Measurements from ENCODE around the gene CFAP53. TPM values are rescaled to one million over a fixed set of nuclear protein-coding genes. Genes with fewer than 3 reads are reported as not detected.

Gene CFAP53
- total RNA-seq, 2 donors from 2014 or later = 0.31 to 0.92 TPM

GRCh38 chr18:50190236-50190635, 76.1 kb downstream of the CFAP53 start:
- ATAC-seq (no peak), DNase-seq (ENCODE audit: low spot score) (no peak)
- H3K27ac Mint-ChIP-seq = no peak overlapping the region
- no peak overlapping the region for H3K4me3 Mint-ChIP-seq
- H3K36me3 Mint-ChIP-seq = no peaks in the 10 kb centered on the region
- H3K27me3 Mint-ChIP-seq = peaks cover 25 to 61% of the 10 kb centered on the region in 2 donors
- peaks cover 0 to 3% of the 10 kb centered on the region in 2 donors for H3K4me1 Mint-ChIP-seq (ENCODE audit: low read depth in 2 of 2)
- H3K9me3 Mint-ChIP-seq = no peaks in the 10 kb centered on the region

DNA sequence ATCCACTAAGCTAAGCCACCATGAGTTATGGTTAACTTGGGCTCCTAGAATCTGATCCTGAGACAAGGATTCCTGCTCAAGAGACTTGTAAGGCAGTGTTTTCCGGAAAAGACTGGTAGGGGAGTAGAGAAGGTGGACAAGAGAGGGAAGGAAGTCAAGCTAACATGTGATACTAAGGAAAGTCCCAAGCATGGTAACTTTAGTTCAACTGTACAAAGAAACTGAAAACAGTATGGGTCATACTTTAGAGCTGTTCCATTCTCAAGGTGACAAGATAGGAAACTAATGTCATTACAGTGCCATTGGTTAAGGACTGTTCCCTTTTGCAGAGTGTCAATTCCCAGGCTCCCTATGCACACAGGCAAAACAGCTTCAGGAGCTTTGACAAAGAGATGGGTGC, 77.1 kb downstream of the CFAP53 start:
- H3K4me1 Mint-ChIP-seq (ENCODE audit: low read depth in 2 of 2) = peaks cover 0 to 3% of the 10 kb centered on the region in 2 donors
- no peaks in the 10 kb centered on the region for H3K36me3 Mint-ChIP-seq
- DNase-seq (ENCODE audit: low spot score) (no peak), ATAC-seq (peak in 1 of 2 donors; percentile 36)
- H3K4me3 Mint-ChIP-seq = no peak overlapping the region
- peaks cover 26 to 61% of the 10 kb centered on the region in 2 donors for H3K27me3 Mint-ChIP-seq
- no peaks in the 10 kb centered on the region for H3K9me3 Mint-ChIP-seq
- H3K27ac Mint-ChIP-seq = no peak overlapping the region

DNA sequence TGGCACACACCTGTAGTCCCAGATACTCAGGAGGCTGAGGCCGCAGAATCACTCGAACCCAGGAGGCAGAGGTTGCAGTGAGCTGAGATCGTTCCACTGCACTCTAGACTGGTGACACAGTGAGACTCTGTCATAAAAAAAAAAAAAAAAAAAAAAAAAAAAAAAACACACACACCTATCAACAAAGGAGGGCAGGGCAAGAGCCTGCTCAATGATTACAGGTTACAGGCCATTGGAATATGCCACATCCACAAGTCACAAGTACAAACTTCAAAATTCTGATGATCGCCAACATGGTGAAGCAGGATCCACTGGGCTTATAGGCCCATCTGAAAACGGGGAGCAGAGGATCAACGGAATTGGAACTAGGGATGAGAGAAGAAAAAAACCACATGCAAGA, 77.6 kb downstream of the CFAP53 start:
- ATAC-seq (no peak), DNase-seq (ENCODE audit: low spot score) (no peak)
- Mint-ChIP-seq H3K4me3 (no peak overlapping the region), H3K9me3 (no peaks in the 10 kb centered on the region), H3K36me3 (no peaks in the 10 kb centered on the region), H3K4me1 (ENCODE audit: low read depth in 2 of 2) (no peaks in the 10 kb centered on the region), H3K27ac (no peak overlapping the region), H3K27me3 (peaks cover 25 to 61% of the 10 kb centered on the region in 2 donors)

DNA sequence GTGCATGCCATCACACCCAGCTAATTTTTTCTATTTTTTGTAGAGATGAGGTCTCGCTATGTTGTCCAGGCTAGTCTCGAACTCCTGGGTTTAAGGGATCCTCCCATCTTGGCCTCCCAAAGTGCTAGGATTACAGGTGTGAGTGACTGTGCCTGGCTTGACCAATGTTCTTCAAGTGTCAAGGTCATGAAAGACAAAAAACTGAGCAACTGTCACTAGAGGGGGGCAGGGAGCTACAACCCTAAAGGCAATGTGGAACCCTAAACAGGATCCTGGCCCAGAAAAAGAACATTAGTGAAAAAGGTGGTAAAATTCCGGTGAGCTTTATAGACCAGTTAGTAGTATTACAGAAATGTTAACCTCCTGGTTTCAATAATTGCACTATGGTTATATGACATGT, 78.6 kb downstream of the CFAP53 start:
- no peak for DNase-seq (ENCODE audit: low spot score)
- H3K36me3 Mint-ChIP-seq = no peaks in the 10 kb centered on the region
- H3K9me3 Mint-ChIP-seq = no peaks in the 10 kb centered on the region
- ATAC-seq = no peak
- H3K27me3 Mint-ChIP-seq = peaks cover 28 to 61% of the 10 kb centered on the region in 2 donors
- H3K4me3 Mint-ChIP-seq = no peak overlapping the region
- no peaks in the 10 kb centered on the region for H3K4me1 Mint-ChIP-seq (ENCODE audit: low read depth in 2 of 2)
- H3K27ac Mint-ChIP-seq = no peak overlapping the region

DNA sequence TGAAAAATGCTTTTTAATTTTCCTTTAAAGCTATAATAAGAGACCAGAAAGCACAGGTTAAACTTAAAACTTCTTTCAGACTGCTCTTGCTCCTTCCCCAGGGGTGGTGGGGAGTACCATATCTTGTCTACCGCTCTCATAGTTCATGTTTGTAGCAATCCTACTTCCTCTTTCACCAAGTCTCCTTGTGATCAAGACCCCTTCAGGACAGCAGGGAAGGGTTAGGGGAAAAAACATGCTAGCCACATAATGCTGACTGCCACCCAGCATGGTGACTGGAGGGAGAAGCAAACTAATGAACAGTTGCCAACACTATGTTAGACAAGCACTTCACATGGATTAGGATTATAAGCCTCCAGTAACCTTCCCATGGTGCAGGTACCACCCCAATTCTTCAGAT, 79.9 kb downstream of the CFAP53 start:
- Mint-ChIP-seq H3K4me3 (no peak overlapping the region), H3K9me3 (no peaks in the 10 kb centered on the region), H3K4me1 (ENCODE audit: low read depth in 2 of 2) (no peaks in the 10 kb centered on the region), H3K27ac (no peak overlapping the region), H3K36me3 (no peaks in the 10 kb centered on the region), H3K27me3 (peaks cover 21 to 56% of the 10 kb centered on the region in 2 donors)
- DNase-seq (ENCODE audit: low spot score) = no peak
- no peak for ATAC-seq

GRCh38 chr18:50183556-50183955, 82.7 kb downstream of the CFAP53 start:
- DNase-seq (ENCODE audit: low spot score) = no peak
- H3K9me3 Mint-ChIP-seq = no peaks in the 10 kb centered on the region
- H3K4me3 Mint-ChIP-seq = no peak overlapping the region
- no peak overlapping the region for H3K27ac Mint-ChIP-seq
- no peaks in the 10 kb centered on the region for H3K36me3 Mint-ChIP-seq
- no peaks in the 10 kb centered on the region for H3K4me1 Mint-ChIP-seq (ENCODE audit: low read depth in 2 of 2)
- peaks cover 21 to 45% of the 10 kb centered on the region in 2 donors for H3K27me3 Mint-ChIP-seq
- no peak for ATAC-seq

DNA sequence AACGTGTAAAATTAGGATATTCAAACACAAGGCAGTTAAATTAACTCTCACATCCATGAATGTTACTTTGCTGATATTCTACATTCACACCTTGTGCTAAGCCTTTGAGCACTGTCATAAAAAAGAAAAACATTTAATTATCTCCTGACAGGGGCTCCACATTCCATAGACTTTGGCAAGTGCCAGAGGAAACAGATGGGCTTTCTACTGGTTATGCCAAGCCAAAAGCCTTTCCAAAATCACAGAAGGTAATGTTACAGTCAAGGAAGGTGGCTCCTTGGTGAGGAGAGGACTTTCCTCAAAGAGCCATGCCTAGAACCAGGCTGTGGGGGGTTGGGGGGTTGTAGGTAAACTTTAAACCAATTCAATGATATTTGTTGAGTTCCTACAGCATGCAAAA, 83.8 kb downstream of the CFAP53 start:
- no peaks in the 10 kb centered on the region for H3K9me3 Mint-ChIP-seq
- H3K27me3 Mint-ChIP-seq = peaks cover 24 to 46% of the 10 kb centered on the region in 2 donors
- DNase-seq (ENCODE audit: low spot score) (no peak), ATAC-seq (no peak)
- H3K4me3 Mint-ChIP-seq = no peak overlapping the region
- no peaks in the 10 kb centered on the region for H3K36me3 Mint-ChIP-seq
- no peak overlapping the region for H3K27ac Mint-ChIP-seq
- H3K4me1 Mint-ChIP-seq (ENCODE audit: low read depth in 2 of 2) = no peaks in the 10 kb centered on the region

DNA sequence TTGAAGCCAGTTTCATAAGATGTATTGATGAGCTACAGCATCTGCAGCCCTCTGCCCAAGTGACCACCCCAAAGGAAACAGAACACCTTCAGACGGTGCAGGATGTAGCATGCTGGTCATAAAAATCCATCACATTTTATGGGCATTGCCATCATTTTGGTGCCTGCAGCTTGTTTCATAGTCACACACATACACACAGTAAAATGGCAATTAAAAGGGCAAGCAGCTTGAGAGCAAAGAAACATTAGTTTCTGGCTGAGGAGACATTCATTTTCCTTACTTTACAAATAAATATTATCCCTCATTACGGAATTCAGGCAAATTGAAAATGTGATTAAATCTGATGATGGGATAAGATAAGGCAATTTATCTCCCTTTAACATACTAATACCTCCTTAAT, 84.7 kb downstream of the CFAP53 start:
- H3K36me3 Mint-ChIP-seq = no peaks in the 10 kb centered on the region
- no peak overlapping the region for H3K4me3 Mint-ChIP-seq
- H3K4me1 Mint-ChIP-seq (ENCODE audit: low read depth in 2 of 2) = no peaks in the 10 kb centered on the region
- DNase-seq (ENCODE audit: low spot score) = no peak
- ATAC-seq = no peak
- no peaks in the 10 kb centered on the region for H3K9me3 Mint-ChIP-seq
- no peak overlapping the region for H3K27ac Mint-ChIP-seq
- H3K27me3 Mint-ChIP-seq = peaks cover 23 to 47% of the 10 kb centered on the region in 2 donors

- no peak overlapping the region for H3K27ac Mint-ChIP-seq
- no peaks in the 10 kb centered on the region for H3K36me3 Mint-ChIP-seq
- no peaks in the 10 kb centered on the region for H3K9me3 Mint-ChIP-seq
- ATAC-seq (peak in 1 of 2 donors; percentile 65), DNase-seq (ENCODE audit: low spot score) (no peak)
- H3K27me3 Mint-ChIP-seq = peaks cover 26 to 56% of the 10 kb centered on the region in 2 donors
- H3K4me1 Mint-ChIP-seq (ENCODE audit: low read depth in 2 of 2) = no peaks in the 10 kb centered on the region
- H3K4me3 Mint-ChIP-seq = no peak overlapping the region
Observed at GRCh38 chr18:50179465-50179864, 86.8 kb downstream of the CFAP53 start.

GRCh38 chr18:50177294-50177992, 88.9 kb downstream of the CFAP53 start:
- no peak for ATAC-seq
- no peak for DNase-seq (ENCODE audit: low spot score)
- Mint-ChIP-seq H3K36me3 (no peaks in the 10 kb centered on the region), H3K27ac (no peak overlapping the region), H3K9me3 (no peaks in the 10 kb centered on the region), H3K4me3 (no peak overlapping the region), H3K4me1 (ENCODE audit: low read depth in 2 of 2) (no peaks in the 10 kb centered on the region), H3K27me3 (peaks cover 26 to 69% of the 10 kb centered on the region in 2 donors)

Other genes starting within 250 kb of the CFAP53 start
- not detected for gene MYO5B, start 71.3 kb downstream of the CFAP53 start, total RNA-seq
- gene MBD1, start 15.0 kb upstream of the CFAP53 start, total RNA-seq = 100 to 1,000 TPM; 101 to 129 TPM
- 100 to 1,000 TPM; 108 to 162 TPM for gene CXXC1, start 21.2 kb upstream of the CFAP53 start, total RNA-seq
- gene SKA1, start 108.6 kb upstream of the CFAP53 start, total RNA-seq = 10 to 100 TPM; 18.8 to 38.0 TPM

Data from natural killer cell treated with Interleukin-12 subunit alpha and Interleukin-12 subunit beta and Interleukin-15 and Interleukin-18, amount 100 ng/mL, for 72 hours (primary cell).